ENCODE results near the gene IFIT5. TPM values are rescaled to one million over a fixed set of nuclear protein-coding genes. Genes with fewer than 3 reads are reported as not detected.
"Not testable (repeated sequence)": the region's sequence is repeated elsewhere in the genome, so short reads cannot be mapped to it uniquely, and the experiment has no call there.

The IFIT5 gene
- total RNA-seq, 1 donor from 2014 or later, result 24.4 TPM

DNA sequence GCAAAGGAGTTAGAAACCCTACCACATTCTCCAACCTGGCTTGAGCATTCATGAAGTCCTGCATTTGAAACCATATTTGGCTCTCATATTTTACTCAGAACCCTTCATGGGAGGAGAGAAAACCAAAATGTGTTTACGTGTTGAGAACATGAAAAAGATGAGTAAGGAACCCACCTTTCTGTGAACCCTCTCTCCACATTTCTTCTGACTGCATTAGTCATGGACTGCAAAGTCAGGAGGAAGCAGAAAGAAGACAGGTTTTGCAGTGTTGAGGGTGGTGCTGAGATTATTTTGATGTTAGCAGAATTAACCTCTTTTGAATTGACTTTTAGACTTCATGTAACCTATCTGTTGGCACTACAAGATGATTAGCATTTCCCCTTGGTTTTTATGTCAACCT, 31.6 kb upstream of the IFIT5 start:
- H3K27me3 ChIP-seq, result no peaks in the 10 kb centered on the region
- no peak overlapping the region for H3K4me3 ChIP-seq
- ATAC-seq, result no peak
- no peak for TF ChIP-seq CTCF (IDR thresholded peaks at IDR 0.05)
- intact Hi-C loops (cut with DNase I), result no loop called here
- no peaks in the 10 kb centered on the region for H3K4me1 ChIP-seq
- H3K27ac ChIP-seq, result no peak overlapping the region
- H3K9me3 ChIP-seq, result no peaks in the 10 kb centered on the region
- DNase-seq, result no peak
- H3K36me3 ChIP-seq, result no peaks in the 10 kb centered on the region

DNA sequence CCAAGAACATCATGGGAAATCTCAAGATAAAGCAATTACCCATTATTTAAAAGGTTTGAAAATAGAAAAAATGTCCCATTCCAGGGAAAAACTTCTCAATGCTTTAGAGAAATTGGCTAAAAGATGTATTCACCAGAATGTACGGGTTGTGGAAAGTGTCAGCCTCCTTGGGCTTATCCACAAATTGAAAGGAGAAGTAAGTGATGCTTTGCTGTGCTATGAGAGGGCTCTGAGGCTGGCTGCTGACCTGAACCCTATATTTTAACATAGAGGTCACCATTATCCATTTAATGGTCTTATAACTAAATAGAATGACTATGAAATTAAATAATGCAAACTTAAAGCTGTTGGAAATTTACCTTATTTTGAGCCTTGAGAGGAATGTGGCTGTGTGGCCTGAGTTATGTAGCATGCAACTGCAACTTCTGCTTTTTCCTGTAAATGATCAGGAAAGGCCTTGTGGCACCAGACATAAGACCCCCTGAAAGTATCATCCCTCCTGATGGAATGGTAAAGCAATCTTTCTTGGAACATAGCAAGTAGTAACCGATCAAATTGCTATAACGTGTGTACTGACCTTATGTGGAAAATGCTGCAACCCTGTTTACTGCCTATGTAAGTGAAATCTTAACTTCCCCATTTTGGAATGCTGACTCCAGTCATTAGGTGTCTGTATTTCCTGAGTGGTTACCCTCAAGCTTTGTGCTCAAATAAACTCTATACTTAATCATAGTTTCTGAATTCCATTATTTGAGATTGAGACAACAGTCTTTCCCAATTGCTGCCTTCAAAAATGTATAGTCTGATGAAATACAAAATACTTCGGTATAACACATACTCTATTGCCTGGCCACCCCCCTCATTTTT, 29.7 kb upstream of the IFIT5 start:
- Histone ChIP-seq H3K27ac (no peak overlapping the region), H3K4me3 (no peak overlapping the region), H3K9me3 (no peaks in the 10 kb centered on the region), H3K27me3 (no peaks in the 10 kb centered on the region), H3K4me1 (no peaks in the 10 kb centered on the region), H3K36me3 (no peaks in the 10 kb centered on the region)
- intact Hi-C loops (cut with DNase I), result no loop called here
- no peak for TF ChIP-seq CTCF (IDR thresholded peaks at IDR 0.05)
- ATAC-seq (peak; percentile 86), DNase-seq (no peak)

DNA sequence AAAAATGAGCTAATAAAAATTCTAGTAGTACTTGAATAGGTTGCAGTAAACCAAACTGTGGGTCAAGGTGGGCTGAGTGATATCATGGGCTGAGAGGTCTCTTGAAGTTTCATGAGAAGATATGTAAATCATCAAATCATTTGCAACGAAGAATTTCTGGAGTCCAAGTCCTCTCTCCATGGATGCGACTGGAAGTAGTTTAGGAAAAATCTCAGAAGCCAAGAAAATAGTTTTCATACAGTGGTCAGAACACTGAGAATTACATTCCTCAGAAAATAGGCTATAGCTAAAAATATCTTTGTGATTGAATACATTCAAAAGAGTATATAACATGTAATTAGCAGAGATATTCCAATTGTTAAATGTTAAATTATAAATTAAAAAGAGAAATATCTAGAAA, 25.6 kb upstream of the IFIT5 start:
- ATAC-seq, result no peak
- intact Hi-C loops (cut with DNase I), result no loop called here
- Histone ChIP-seq H3K36me3 (no peaks in the 10 kb centered on the region), H3K4me1 (peaks cover 15% of the 10 kb centered on the region), H3K4me3 (no peak overlapping the region), H3K9me3 (no peaks in the 10 kb centered on the region), H3K27ac (no peak overlapping the region), H3K27me3 (no peaks in the 10 kb centered on the region)
- no peak for DNase-seq
- no peak for TF ChIP-seq CTCF (IDR thresholded peaks at IDR 0.05)

- intact Hi-C loops (cut with DNase I), result no loop called here
- ATAC-seq, result no peak
- no peaks in the 10 kb centered on the region for H3K9me3 ChIP-seq
- no peak overlapping the region for H3K27ac ChIP-seq
- peaks cover 20% of the 10 kb centered on the region for H3K4me1 ChIP-seq
- peak; percentile 33 for TF ChIP-seq CTCF (IDR thresholded peaks at IDR 0.05)
- no peak for DNase-seq
- no peak overlapping the region for H3K4me3 ChIP-seq
- no peaks in the 10 kb centered on the region for H3K36me3 ChIP-seq
- H3K27me3 ChIP-seq, result no peaks in the 10 kb centered on the region
Observed at GRCh38 chr10:89389254-89389653, 25.1 kb upstream of the IFIT5 start.

DNA sequence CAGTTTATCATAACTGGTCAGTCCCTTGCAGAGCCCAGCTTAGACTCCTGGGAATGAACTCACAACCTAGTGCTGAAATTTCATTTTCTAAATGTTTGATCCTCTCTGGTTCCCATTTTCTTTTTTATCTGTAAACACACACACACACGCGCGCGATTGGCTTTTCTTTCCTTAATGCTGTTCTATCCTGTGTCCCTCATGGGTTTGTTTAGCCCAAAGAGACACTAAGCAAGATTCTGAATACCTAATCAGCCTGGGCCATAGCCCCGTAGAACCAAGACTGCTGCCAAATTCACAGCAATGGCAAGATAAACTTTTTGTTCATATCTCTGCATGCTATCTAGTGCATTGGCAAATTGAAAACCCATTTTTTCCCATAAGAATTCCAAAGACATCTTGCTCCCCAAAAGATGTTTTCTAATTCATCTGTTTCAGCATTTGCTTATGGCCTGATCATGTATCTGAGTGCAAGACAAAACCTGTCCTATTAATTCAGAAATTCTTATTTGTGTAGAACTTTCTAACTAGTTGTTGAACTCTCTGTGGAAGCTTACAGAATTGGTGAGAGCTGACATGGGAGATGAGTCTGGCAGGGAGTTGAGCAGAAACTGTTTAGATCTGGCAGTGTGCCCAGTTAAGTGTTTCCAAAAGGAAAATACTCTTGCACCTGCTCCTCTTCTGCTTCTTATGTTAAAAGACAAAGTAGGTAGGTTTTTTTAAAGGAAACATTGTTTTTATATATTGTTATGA, 23.7 kb upstream of the IFIT5 start:
- ATAC-seq, result no peak
- Histone ChIP-seq H3K4me1 (peaks cover 27% of the 10 kb centered on the region), H3K4me3 (no peak overlapping the region), H3K9me3 (no peaks in the 10 kb centered on the region), H3K36me3 (no peaks in the 10 kb centered on the region), H3K27me3 (no peaks in the 10 kb centered on the region), H3K27ac (no peak overlapping the region)
- no peak for DNase-seq
- intact Hi-C loops (cut with DNase I), result no loop called here
- no peak for TF ChIP-seq CTCF (IDR thresholded peaks at IDR 0.05)

- ATAC-seq; DNase-seq; H3K36me3 ChIP-seq; intact Hi-C loops (cut with DNase I); H3K9me3 ChIP-seq; H3K4me3 ChIP-seq; H3K27ac ChIP-seq; H3K27me3 ChIP-seq: not testable (repeated sequence)
- peaks cover 27% of the 10 kb centered on the region for H3K4me1 ChIP-seq
Observed at GRCh38 chr10:89391226-89391576, 23.2 kb upstream of the IFIT5 start.

Measured in upper lobe of right lung (tissue), 1 donor.